HS-27A (cell line): Measurements from ENCODE around the gene DNAH10.
"Not testable (repeated sequence)": the region's sequence is repeated elsewhere in the genome, so short reads cannot be mapped to it uniquely, and the experiment has no call there.

Experiments
- DNase-seq: peaks from one replicate; pipeline ENCODE4 v3.0.0-alpha.2; 2012; ENCODE audit warnings: low read depth, missing footprints

The DNAH10 gene

GRCh38 chr12:123744836-123745235, 17.3 kb upstream of the DNAH10 start:
- DNase-seq: no peak

DNA sequence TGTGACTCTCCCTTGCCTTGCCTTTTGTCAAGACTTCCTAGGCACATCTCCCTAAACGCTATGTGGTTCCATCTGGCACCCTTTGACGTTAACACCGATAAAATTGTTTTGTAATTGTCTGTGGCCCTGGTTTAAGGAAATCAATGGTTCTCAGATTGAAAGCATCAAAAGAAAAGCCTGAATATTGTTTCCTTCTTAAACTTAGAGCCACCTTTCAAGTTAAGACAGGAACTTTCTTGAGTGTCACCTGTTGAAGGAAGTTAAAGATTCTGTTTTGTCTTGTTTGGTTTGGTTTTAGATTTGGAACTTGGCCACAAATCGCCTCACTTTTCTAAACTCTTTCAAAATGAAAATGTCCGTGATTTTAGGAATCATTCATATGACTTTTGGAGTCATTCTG, 14.8 kb upstream of the DNAH10 start:
- no peak for DNase-seq

GRCh38 chr12:123748161-123748560, 13.9 kb upstream of the DNAH10 start:
- no peak for DNase-seq

GRCh38 chr12:123748661-123749060, 13.4 kb upstream of the DNAH10 start:
- DNase-seq: no peak

- no peak for DNase-seq
These were observed 12.7 kb upstream of the DNAH10 start for GRCh38 chr12:123749355-123749754.

- no peak for DNase-seq
These were observed 11.9 kb upstream of the DNAH10 start for GRCh38 chr12:123750159-123750656.

- DNase-seq: no peak
These were observed 10.1 kb upstream of the DNAH10 start for GRCh38 chr12:123752046-123752445.

- DNase-seq: no peak
These were observed 7.9 kb upstream of the DNAH10 start for GRCh38 chr12:123754041-123754772.

- peak; percentile 29 for DNase-seq
These were observed 4.5 kb upstream of the DNAH10 start for GRCh38 chr12:123757561-123757960.

- no peak for DNase-seq
These were observed 1.7 kb upstream of the DNAH10 start for GRCh38 chr12:123760267-123760938.

DNA sequence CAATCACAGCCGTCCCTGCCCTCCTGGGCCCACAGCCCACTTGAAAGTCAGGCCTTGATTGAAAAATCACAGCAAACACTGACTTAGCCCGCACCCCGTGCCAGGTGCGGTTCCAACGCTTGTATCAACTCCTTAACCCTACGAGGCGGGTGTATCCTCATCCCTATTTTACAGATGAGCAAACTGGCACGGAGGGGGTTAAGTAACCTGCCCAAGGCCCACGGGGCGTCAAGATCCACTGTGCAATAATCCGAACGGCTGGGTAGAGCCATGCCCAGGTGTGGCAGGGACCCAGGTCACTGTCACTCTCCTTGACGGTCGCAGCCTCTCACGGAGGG, 583 bp downstream of the DNAH10 start:
- DNase-seq: no peak

DNA sequence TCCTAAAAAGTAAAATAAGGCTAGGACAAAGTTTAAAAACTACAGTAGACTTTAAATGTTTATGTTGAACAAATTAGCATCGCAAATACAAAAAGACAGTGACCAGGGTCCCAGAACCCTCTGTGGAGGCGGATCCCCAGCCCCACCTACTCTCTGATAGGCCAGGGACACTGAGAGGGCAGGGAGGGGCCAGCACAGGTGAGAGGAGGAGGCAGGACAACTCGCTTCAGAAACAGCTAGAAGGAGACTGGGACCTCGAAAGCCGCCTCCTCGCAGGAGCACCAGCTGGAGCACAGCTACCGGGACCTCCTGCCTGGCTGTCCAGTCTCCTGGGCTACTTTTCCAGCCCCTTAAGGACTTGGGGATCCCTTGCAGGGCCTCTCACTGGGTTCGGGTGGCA, 992 bp downstream of the DNAH10 start:
- DNase-seq: no peak

DNA sequence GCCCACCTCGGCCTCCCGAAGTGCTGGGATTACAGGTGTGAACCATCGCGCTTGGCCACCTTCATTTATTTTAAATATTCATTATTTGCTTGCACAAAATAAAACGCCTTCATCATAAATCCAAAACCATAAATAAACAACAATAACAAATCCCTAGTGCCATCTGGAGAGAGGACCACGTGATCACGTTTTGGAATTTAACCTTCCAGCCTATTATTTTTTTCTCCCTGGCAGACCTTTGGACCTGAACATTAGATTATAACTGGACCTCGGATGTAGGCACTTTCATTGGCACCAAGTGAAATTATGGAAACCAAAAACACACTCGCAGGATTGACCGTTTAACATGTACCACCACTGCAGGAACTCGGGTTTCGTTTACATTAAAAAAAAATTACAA, 2.0 kb downstream of the DNAH10 start:
- no peak for DNase-seq

DNA sequence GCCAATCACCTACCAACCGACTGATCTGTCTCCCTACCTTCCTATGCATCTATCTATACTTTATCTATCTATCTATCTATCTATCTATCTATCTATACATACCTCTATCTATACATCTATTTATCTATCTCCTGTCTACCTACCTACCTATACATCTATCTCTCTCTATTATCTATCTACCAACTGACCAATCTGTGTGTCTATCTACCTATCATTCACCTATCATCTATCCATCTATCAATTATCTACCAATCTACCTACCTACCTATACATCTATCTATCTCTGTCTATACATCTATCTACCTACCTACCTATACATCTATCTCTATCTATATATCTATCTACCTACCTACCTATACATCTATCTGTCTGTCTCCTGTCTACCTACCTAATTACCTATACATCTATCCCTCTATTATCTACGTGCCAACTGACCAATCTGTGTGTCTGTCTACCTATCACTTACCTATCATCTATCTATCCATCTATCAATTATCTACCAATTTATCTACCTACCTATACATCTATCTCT, 3.5 kb downstream of the DNAH10 start:
- DNase-seq: no peak

DNA sequence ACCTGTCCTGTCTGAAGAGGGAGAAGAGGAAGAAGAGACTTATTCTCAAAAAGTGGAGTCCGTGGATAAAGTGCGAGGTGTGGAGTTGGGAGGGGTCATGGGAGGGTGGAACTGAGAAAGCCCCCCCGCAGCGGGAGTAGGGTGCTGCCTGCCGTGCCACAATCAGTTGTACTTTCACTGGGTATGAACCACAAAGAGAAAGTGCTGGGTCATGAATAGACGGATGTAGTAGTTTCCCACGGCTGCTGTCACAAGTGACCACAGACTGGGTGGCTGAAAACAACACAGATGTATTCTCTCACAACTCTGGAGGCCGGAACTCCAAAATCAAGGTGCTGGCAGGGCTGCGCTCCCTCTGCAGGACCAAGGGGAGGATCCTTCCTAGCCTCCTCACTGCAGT, 5.5 kb downstream of the DNAH10 start:
- no peak for DNase-seq

DNA sequence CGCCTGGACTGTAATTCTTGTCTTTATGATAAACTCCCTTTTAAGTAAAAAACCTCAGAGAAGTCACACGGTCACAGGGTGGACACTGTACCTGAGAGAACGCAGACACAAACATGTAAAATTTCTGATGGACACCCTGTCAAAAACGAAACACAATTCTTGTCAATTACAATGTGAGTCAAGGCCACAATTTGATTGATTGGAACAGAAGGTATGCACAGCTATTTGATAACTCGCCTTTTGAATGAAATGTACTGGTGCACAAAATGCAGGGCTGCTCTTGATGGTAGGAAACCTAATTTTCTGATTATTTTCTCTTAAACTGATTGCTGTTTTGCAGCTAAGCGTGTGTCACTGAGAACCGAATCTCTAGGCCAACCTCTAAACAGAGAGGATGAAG, 9.2 kb downstream of the DNAH10 start:
- no peak for DNase-seq

DNA sequence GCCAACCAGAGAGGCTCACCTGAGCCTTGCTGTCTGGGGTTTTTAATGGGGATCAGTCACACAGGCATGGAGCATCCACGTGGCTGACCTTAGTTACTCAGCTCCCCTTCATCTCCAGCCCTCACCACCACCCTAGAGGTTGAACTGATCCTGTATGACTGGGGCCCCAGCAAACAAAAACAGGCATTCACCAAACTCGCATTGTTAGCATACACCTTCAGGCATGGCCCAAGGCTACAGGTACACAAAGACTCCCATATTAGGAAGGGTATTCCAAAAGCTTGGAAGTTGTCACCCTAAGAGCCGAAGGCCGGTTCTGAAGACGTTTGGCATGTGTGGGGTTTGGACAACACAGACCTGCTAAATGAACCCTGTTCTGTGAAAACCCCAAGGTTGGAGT, 10.0 kb downstream of the DNAH10 start:
- no peak for DNase-seq

DNA sequence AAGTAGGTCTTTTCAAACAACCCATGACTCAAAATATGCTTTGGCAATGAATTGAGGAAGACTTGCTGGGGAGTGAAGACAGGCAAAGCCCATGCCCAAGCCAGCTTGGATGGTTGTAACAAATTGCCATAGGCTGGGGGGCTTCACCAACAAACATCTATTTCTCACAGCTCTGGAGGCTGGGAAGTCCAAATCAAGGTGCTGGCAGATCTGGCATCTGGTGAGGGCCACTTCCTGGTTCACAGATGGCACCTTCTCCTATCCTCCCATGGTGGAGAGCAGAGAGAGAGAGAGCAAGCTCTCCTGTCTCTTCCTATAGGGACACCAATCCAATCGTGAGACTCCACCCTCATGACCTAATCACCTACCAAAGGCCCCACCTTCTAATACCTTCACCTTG, 11.3 kb downstream of the DNAH10 start:
- no peak for DNase-seq

GRCh38 chr12:123779551-123779950, 17.4 kb downstream of the DNAH10 start:
- no peak for DNase-seq

GRCh38 chr12:123782997-123783792, 21.1 kb downstream of the DNAH10 start:
- DNase-seq: no peak

DNA sequence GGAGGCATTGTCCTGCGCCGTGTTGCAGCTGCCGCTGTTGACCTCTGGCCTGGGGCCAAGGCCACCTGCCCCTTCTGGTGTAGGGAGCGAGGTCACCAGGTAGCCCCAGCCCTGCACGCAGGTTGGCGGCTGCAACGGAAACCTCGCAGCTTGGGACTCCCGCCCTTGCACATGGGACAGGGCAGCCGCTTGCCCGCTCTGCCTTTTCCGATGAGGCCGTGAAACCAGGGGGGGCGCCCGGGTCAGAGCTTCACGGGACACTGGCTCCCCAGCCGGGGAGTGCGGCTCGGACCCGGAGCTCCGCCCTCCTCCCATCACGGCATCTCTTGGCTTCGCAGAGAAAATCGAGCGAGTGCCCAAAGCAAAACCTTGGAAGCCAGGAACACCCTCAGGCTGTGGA, 25.4 kb downstream of the DNAH10 start:
- DNase-seq: no peak

- DNase-seq: no peak
These were observed 26.4 kb downstream of the DNAH10 start for GRCh38 chr12:123788541-123788940.

DNA sequence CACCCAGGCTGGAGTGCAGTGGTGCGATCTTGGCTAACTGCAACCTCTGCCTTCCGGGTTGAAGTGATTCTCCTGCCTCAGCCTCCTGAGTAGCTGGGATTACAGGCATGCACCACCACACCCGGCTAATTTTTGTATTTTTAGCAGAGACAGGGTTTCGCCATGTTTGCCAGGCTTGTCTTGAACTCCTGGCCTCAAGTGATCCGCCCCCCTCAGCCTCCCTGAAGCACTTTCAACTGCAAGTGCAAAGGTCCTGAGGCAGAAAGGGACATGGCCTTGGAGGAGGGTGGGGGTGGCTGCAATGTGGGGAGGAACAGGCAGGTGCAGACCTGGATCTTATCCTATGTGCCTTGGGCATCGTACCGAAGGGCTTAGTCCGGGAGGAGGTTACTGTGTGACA, 27.3 kb downstream of the DNAH10 start:
- DNase-seq: not testable (repeated sequence)
